ENCODE results near the gene DERA. TPM values are rescaled to one million over a fixed set of nuclear protein-coding genes. Genes with fewer than 3 reads are reported as not detected.
A peak's percentile ranks its signal among the peaks of the same experiment; 100 is the strongest.
"Not testable (repeated sequence)": the region's sequence is repeated elsewhere in the genome, so short reads cannot be mapped to it uniquely, and the experiment has no call there.

The DERA gene
- total and polyA plus RNA-seq, 9 of the 15 experiments (the other 6 are each of a cell fraction or from before 2014, with no cell fraction given), result 5.5 to 15.5 (median 7.8) TPM

- H3K79me2 ChIP-seq (ENCODE audit: control insufficient read depth, insufficient read depth, low read length); H3K36me3 ChIP-seq (ENCODE audit: control insufficient read depth, insufficient read depth, low read length); H4K20me1 ChIP-seq (replicated peaks; ENCODE audit: control insufficient read depth, insufficient read depth, low read length); intact Hi-C loops (cut with micrococcal nuclease); in situ Hi-C loops (cut with MboI); H3K9me3 ChIP-seq (replicated peaks; ENCODE audit: control insufficient read depth, insufficient read depth, low read depth, low read length); H3K4me1 ChIP-seq (replicated peaks in 1 of 2; ENCODE audit: control insufficient read depth in 2 of 2, insufficient read depth in 2 of 2, low read length in 2 of 2); DNase-seq (ENCODE audit: extremely low read depth in 1 of 4, low spot score in 3 of 4); POLR2A ChIA-PET; FAIRE-seq; H3K9me1 ChIP-seq (ENCODE audit: control insufficient read depth, insufficient read depth, low read length); CTCF ChIA-PET (ENCODE audit: low intra/inter-chr PET ratio); H3K4me2 ChIP-seq (ENCODE audit: insufficient read depth, low read length); H3K27me3 ChIP-seq (ENCODE audit: control insufficient read depth in 2 of 2, insufficient read depth in 2 of 2, low read length in 2 of 2): not testable (repeated sequence)
- H2AFZ ChIP-seq (ENCODE audit: low read depth, low read length), result peak overlapping the region; percentile 72
- TF ChIP-seq DPF2 (IDR thresholded peaks at IDR 0.05) (peak; percentile 26; the same call in 1 of the 2 replicates), CBFA2T3 (IDR thresholded peaks at IDR 0.05) (peak; percentile 61; the same call in 1 of the 2 replicates), CBFA2T2 (conservative IDR thresholded peaks at IDR 0.05) (peak; percentile 35)
- peak; percentile 34 for ATAC-seq
- peak overlapping the region; percentile 52; the same call in 1 of the 3 replicates for H3K27ac ChIP-seq (ENCODE audit: extremely low read depth, low read depth, low read length)
- peak overlapping the region in 1 of 2 experiments; percentile 59; a peak in 1 of 4 replicates for H3K9ac ChIP-seq (ENCODE audit: insufficient read depth in 1 of 2, low read depth in 2 of 2, low read length in 2 of 2)
- TSS peak; percentile 52 for BruUV-seq (replicated peaks)
- WGBS (ENCODE audit: insufficient coverage, low coverage, missing lambda C conversion rate), result 11% methylated on average over 3 of the region's 5 CpGs
- H3K4me3 ChIP-seq, result peak overlapping the region; percentile 59
These were observed 799 bp downstream of the DERA start for GRCh38 chr12:15911931-15912330.

- CTCF ChIA-PET (ENCODE audit: low intra/inter-chr PET ratio), result not testable (repeated sequence)
These were observed 3.0 kb downstream of the DERA start for GRCh38 chr12:15914131-15914530.

More at GRCh38 chr12:15914131-15914530, 3.0 kb downstream of the DERA start:
- H2AFZ ChIP-seq (ENCODE audit: low read depth, low read length); BruUV-seq (replicated peaks); H3K9ac ChIP-seq (ENCODE audit: insufficient read depth in 1 of 2, low read depth in 2 of 2, low read length in 2 of 2); intact Hi-C loops (cut with micrococcal nuclease); H3K4me2 ChIP-seq (ENCODE audit: insufficient read depth, low read length); H3K9me3 ChIP-seq (replicated peaks; ENCODE audit: control insufficient read depth, insufficient read depth, low read depth, low read length); H3K27ac ChIP-seq (ENCODE audit: extremely low read depth, low read depth, low read length); in situ Hi-C loops (cut with MboI); H3K36me3 ChIP-seq (ENCODE audit: control insufficient read depth, insufficient read depth, low read length); H3K4me1 ChIP-seq (replicated peaks in 1 of 2; ENCODE audit: control insufficient read depth in 2 of 2, insufficient read depth in 2 of 2, low read length in 2 of 2); H4K20me1 ChIP-seq (replicated peaks; ENCODE audit: control insufficient read depth, insufficient read depth, low read length); H3K4me3 ChIP-seq; FAIRE-seq; H3K9me1 ChIP-seq (ENCODE audit: control insufficient read depth, insufficient read depth, low read length); DNase-seq (ENCODE audit: extremely low read depth in 1 of 4, low spot score in 3 of 4); ATAC-seq; H3K79me2 ChIP-seq (ENCODE audit: control insufficient read depth, insufficient read depth, low read length); H3K27me3 ChIP-seq (ENCODE audit: control insufficient read depth in 2 of 2, insufficient read depth in 2 of 2, low read length in 2 of 2): not testable (repeated sequence)
- WGBS (ENCODE audit: insufficient coverage, low coverage, missing lambda C conversion rate), result 67% methylated on average over 4 of the region's 5 CpGs
- POLR2A ChIA-PET, result interaction anchor here (1.3 kb wide), 1 partner anchor 13 kb away, joined by 4 read pairs; no protein-coding TSS in a partner anchor

Data from K562 (cell line).